ENCODE results near the gene NEFH.

- no peak for TF ChIP-seq CTCF (conservative IDR thresholded peaks at IDR 0.05)
- no peak for TF ChIP-seq ZFX (IDR thresholded peaks at IDR 0.05)
These were observed 43.7 kb downstream of the NEFH start for GRCh38 chr22:29523761-29524160.

All from C4-2B (cell line).